Measurements from ENCODE around the gene DOLPP1. TPM values are rescaled to one million over a fixed set of nuclear protein-coding genes. Genes with fewer than 3 reads are reported as not detected.

DOLPP1 gene
- total and polyA plus RNA-seq, 2 of the 8 experiments (the other 6 are each of a cell fraction or from before 2014, with no cell fraction given), result 36.0 to 45.3 TPM

DNA sequence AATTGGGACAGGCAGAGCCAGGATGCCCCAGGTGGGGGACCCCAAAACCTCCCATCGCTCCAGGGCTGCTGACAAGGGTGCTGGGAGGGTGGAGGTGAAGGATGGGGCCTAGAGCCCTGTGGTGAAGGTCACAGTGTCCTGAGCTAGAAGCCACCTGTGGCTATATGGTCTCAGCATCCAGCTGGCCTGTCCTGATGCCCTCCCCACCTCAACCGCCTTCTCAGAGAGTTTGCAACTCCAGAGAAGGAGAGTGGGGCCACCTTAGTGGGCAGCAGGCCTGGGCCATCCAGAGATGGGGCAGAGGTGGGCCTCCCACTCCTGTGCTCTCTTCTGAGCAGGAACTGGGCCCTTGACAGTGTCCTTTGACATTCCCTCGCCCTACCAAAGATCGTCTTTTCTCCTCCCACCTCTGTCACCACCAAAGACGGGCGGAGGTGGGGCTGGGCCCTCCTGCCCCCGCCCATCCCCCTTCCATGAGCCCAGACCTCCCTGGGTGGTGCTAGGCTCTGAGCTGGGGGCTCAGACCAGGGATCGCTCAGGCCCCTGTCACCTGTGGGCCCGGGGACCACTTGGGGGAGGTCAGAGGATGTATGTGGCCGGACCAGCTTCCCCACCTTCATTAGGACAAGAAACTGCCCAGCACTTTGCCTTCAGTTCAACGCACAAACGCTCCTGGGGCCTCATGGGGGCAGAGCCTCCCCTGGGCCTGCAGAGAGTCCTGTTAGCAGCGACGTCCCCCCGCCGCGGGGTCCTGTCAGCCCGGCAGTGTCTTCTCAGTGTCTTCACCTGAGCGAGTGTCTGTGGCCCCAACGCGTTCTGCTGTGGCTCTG lies 10.0 kb upstream of the DOLPP1 start:
- no peak overlapping the region for H2BK120ac ChIP-seq (replicated peaks; ENCODE audit: low read depth, low read length)
- H3K4me3 ChIP-seq (ENCODE audit: extremely low read depth in 1 of 4, insufficient read depth in 2 of 4, low read depth in 3 of 4, low read length in 4 of 4), result peak overlapping the region in 1 of 4 experiments; percentile 33; a peak in 1 of 8 replicates
- no peak overlapping the region for H4K91ac ChIP-seq (replicated peaks; ENCODE audit: insufficient read length, low read length)
- ChIA-PET CTCF (ENCODE audit: partially characterized antibody) (interaction anchor here (0.9 to 1.4 kb wide), 2 partner anchors 16 to 26 kb away, joined by 3 to 6 read pairs; no protein-coding TSS in a partner anchor), POLR2A (ENCODE audit: partially characterized antibody) (interaction anchor here (0.6 to 2.2 kb wide), 6 partner anchors 10 to 251 kb away, joined by 3 to 12 read pairs (median 3); partner anchors contain the start of gene DOLPP1)
- peak overlapping the region; percentile 75; the same call in 1 of the 2 replicates for H2BK12ac ChIP-seq (ENCODE audit: low read depth, low read length)
- H3K23ac ChIP-seq (ENCODE audit: insufficient read length), result no peak overlapping the region
- H3K79me2 ChIP-seq (ENCODE audit: control insufficient read depth in 1 of 2, insufficient read depth in 2 of 2, low read length in 2 of 2), result no peaks in the 10 kb centered on the region
- H2BK20ac ChIP-seq (ENCODE audit: low read length), result no peak overlapping the region; the same call in 1 of the 2 replicates
- peak overlapping the region; percentile 47; the same call in 1 of the 2 replicates for H3K27ac ChIP-seq (ENCODE audit: low read depth, low read length)
- no peak overlapping the region for H4K5ac ChIP-seq (ENCODE audit: insufficient read length, low read depth, low read length)
- H3K56ac ChIP-seq (replicated peaks; ENCODE audit: insufficient read length, low read depth, low read length), result no peak overlapping the region
- H3K36me3 ChIP-seq (ENCODE audit: control insufficient read depth in 2 of 4, insufficient read depth in 4 of 4, low read length in 3 of 4), result peaks cover 0 to 16% (median 7%) of the 10 kb centered on the region in 4 experiments; a peak in 5 of 8 replicates
- H3K14ac ChIP-seq (ENCODE audit: insufficient read length), result no peak overlapping the region
- 0 out of 3 replicates have a peak, but pooled peaks of 1 of the 2 experiments have one; percentile 22 for TF ChIP-seq POLR2A (IDR thresholded peaks at IDR 0.05; ENCODE audit: control extremely low read depth in 1 of 2, low read depth in 2 of 2, low read length in 2 of 2)
- TF ChIP-seq, protein P1, sequence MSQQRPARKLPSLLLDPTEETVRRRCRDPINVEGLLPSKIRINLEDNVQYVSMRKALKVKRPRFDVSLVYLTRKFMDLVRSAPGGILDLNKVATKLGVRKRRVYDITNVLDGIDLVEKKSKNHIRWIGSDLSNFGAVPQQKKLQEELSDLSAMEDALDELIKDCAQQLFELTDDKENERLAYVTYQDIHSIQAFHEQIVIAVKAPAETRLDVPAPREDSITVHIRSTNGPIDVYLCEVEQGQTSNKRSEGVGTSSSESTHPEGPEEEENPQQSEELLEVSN (IDR thresholded peaks at IDR 0.05), result no peak
- H3K9ac ChIP-seq (replicated peaks in 1 of 4; ENCODE audit: extremely low read depth in 1 of 4, low read depth in 3 of 4, low read length in 3 of 4), result peak overlapping the region in 2 of 4 experiments; percentile 4 to 28; a peak in 2 of 7 replicates
- no peaks in the 10 kb centered on the region for H3K9me3 ChIP-seq (ENCODE audit: insufficient read depth in 2 of 2, low read depth in 1 of 2, low read length in 1 of 2)
- no peak overlapping the region for H2AFZ ChIP-seq (ENCODE audit: low read length)
- H3K23me2 ChIP-seq (ENCODE audit: low read depth, low read length), result no peaks in the 10 kb centered on the region
- H4K20me1 ChIP-seq (replicated peaks in 1 of 2; ENCODE audit: control insufficient read depth in 1 of 2, insufficient read depth in 2 of 2, low read length in 2 of 2), result peaks cover 1 to 3% of the 10 kb centered on the region in 2 experiments
- no peaks in the 10 kb centered on the region for H3K79me1 ChIP-seq (ENCODE audit: low read depth, low read length)
- H3K4me2 ChIP-seq (ENCODE audit: insufficient read depth in 1 of 2, low read depth in 2 of 2, low read length in 2 of 2), result peak overlapping the region; percentile 63 to 81; a peak in 3 of 4 replicates
- H2AK5ac ChIP-seq (ENCODE audit: low read depth, low read length), result no peak overlapping the region
- H3K18ac ChIP-seq (ENCODE audit: extremely low read depth, low read length), result peak overlapping the region; percentile 36
- no peak overlapping the region for H2BK15ac ChIP-seq (ENCODE audit: low read length)
- DNase-seq (ENCODE audit: low read depth in 1 of 2, low spot score in 2 of 2) (peak in 1 of 2 experiments; percentile 50), FAIRE-seq (no peak)
- no peaks in the 10 kb centered on the region for H3K27me3 ChIP-seq (replicated peaks in 1 of 4; ENCODE audit: control insufficient read depth in 3 of 4, extremely low read depth in 1 of 4, insufficient read depth in 3 of 4, low read length in 3 of 4)
- H3K4me1 ChIP-seq (replicated peaks in 1 of 4; ENCODE audit: control insufficient read depth in 3 of 4, insufficient read depth in 4 of 4, low read length in 3 of 4), result peaks cover 6 to 19% (median 17%) of the 10 kb centered on the region in 4 experiments
- H4K8ac ChIP-seq (ENCODE audit: extremely low read depth, insufficient read depth, low read length), result no peak overlapping the region; the same call in 1 of the 2 replicates
- peak overlapping the region; percentile 75 for H2BK5ac ChIP-seq (ENCODE audit: low read depth, low read length)
- 87% methylated on average over 21 of the region's 21 CpGs; no CpG with 5 or more reads in 1 of the 2 experiments for WGBS, 2 experiments (ENCODE audit: extremely low coverage in 1 of 2, insufficient coverage in 1 of 2, insufficient read length in 1 of 2, insufficient replicate concordance in 2 of 2, low coverage in 1 of 2, low lambda C conversion rate in 2 of 2, missing lambda C conversion rate in 1 of 2)
- H3K4ac ChIP-seq (replicated peaks; ENCODE audit: insufficient read length, low read depth, low read length), result no peak overlapping the region

Measured in H1 (cell line).